ENCODE measurements around the gene RFT1.
"Not testable (repeated sequence)": the region's sequence is repeated elsewhere in the genome, so short reads cannot be mapped to it uniquely, and the experiment has no call there.

Gene RFT1

GRCh38 chr3:53069422-53070068, 60.7 kb downstream of the RFT1 start:
- no peak for DNase-seq (ENCODE audit: low spot score)

- no peak for DNase-seq (ENCODE audit: low spot score)
Measured at GRCh38 chr3:53068176-53068575, 62.1 kb downstream of the RFT1 start.

- peak; percentile 23 for DNase-seq (ENCODE audit: low spot score)
Measured at GRCh38 chr3:53067567-53067966, 62.7 kb downstream of the RFT1 start.

GRCh38 chr3:53065841-53066480, 64.3 kb downstream of the RFT1 start:
- no peak for DNase-seq (ENCODE audit: low spot score)

- peak; percentile 37 for DNase-seq (ENCODE audit: low spot score)
Measured at GRCh38 chr3:53062905-53063304, 67.3 kb downstream of the RFT1 start.

GRCh38 chr3:53056442-53056841, 73.8 kb downstream of the RFT1 start:
- DNase-seq (ENCODE audit: low spot score), result no peak

- not testable (repeated sequence) for DNase-seq (ENCODE audit: low spot score)
Measured at GRCh38 chr3:53054233-53054632, 76.0 kb downstream of the RFT1 start.

GRCh38 chr3:53051929-53052328, 78.3 kb downstream of the RFT1 start:
- DNase-seq (ENCODE audit: low spot score), result no peak

- DNase-seq (ENCODE audit: low spot score), result no peak
Measured at GRCh38 chr3:53049987-53050386, 80.2 kb downstream of the RFT1 start.

- DNase-seq (ENCODE audit: low spot score), result peak; percentile 76
Measured at GRCh38 chr3:53046171-53047170, 83.8 kb downstream of the RFT1 start.

- peak; percentile 90 for DNase-seq (ENCODE audit: low spot score)
Measured at GRCh38 chr3:53045518-53046170, 84.6 kb downstream of the RFT1 start, which contains the start of gene SFMBT1. SFMBT1 (minus strand) TSS chr3:53046073; CDS start chr3:52969128, 76,945 bp downstream.

GRCh38 chr3:53044711-53045517, 85.3 kb downstream of the RFT1 start:
- peak; percentile 86 for DNase-seq (ENCODE audit: low spot score)

GRCh38 chr3:53044371-53044710, 85.9 kb downstream of the RFT1 start:
- no peak for DNase-seq (ENCODE audit: low spot score)

- no peak for DNase-seq (ENCODE audit: low spot score)
Measured at GRCh38 chr3:53043738-53044137, 86.5 kb downstream of the RFT1 start.

- no peak for DNase-seq (ENCODE audit: low spot score)
Measured at GRCh38 chr3:53042651-53043050, 87.6 kb downstream of the RFT1 start.

GRCh38 chr3:53040351-53040820, 89.8 kb downstream of the RFT1 start:
- DNase-seq (ENCODE audit: low spot score), result no peak

- no peak for DNase-seq (ENCODE audit: low spot score)
Measured at GRCh38 chr3:53039376-53039752, 90.9 kb downstream of the RFT1 start.

- no peak for DNase-seq (ENCODE audit: low spot score)
Measured at GRCh38 chr3:53038679-53039375, 91.4 kb downstream of the RFT1 start.

Measured in germinal center (tissue), 1 donor.